ENCODE data around the gene ASGR1. TPM values are rescaled to one million over a fixed set of nuclear protein-coding genes. Genes with fewer than 3 reads are reported as not detected.

ASGR1 gene
- total and polyA plus RNA-seq, 2 donors (not counting 1 experiment from before 2014, with no cell fraction given) = 0.32 to 0.43 TPM

DNA sequence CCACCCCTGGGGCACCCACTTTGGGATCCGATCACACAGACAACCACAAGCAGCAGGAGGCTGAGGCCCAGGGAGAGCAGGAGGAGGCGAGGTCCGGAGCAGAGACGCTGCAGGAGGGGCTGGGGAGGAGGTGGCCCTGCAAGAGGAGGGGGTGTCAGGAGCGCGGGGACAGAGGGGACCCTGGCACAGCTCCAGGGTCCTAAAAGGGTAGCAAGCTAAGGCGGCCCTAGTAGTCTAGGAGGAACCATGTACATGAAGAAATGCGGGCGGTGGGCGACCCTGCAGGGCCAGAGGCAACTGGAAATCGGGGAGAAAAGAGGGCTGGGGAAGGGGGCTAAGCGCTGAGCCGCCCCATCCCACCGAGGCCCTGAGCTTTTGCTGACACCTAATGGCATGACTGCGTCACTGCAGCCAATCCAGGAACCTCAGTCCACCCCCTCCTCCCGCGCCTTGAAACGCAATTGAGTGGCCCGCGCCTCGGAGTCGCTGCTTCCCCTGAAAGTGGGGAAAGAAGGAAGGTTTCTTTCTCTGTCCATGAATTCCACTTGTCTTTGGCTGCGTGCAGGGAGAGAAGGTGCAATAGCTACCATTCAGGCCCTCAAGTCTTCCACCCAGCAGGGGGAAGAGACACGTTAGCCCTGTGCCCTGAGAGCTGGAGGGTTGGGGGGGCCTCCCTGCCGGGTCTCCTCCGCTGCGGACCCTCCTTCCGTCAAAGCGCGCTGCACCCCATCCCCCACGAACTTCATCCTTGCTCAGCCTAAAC, 1.8 kb downstream of the ASGR1 start:
- no peak overlapping the region for H3K27ac ChIP-seq (ENCODE audit: low read length in 2 of 2)
- peaks cover 13% of the 10 kb centered on the region for H3K4me1 Mint-ChIP-seq
- peak overlapping the region; percentile 74 for H3K4me3 Mint-ChIP-seq
- H4K20me1 ChIP-seq (ENCODE audit: control insufficient read depth, insufficient read depth, low read length, poor library complexity, severe bottlenecking) = no peaks in the 10 kb centered on the region
- H3K4me1 ChIP-seq (ENCODE audit: control insufficient read depth in 2 of 2, insufficient read depth in 2 of 2, low read length in 2 of 2) = peaks cover 24 to 39% of the 10 kb centered on the region in 2 donors
- H3K27me3 ChIP-seq (replicated peaks in 1 of 4; ENCODE audit: control extremely low read depth in 1 of 4, control insufficient read depth in 3 of 4, insufficient read depth in 4 of 4, low read length in 3 of 4) = peaks cover 0 to 54% (median 40%) of the 10 kb centered on the region in 4 experiments
- DNase-seq = peak; percentile 80
- H2AFZ ChIP-seq (ENCODE audit: insufficient read depth, low read depth, low read length, poor library complexity, severe bottlenecking) = peak overlapping the region; percentile 63
- peaks cover 0 to 6% (median 0%) of the 10 kb centered on the region in 3 donors for H3K9me3 ChIP-seq (ENCODE audit: control extremely low read depth in 1 of 3, control insufficient read depth in 2 of 3, insufficient read depth in 1 of 3, low read length in 2 of 3)
- no peaks in the 10 kb centered on the region for H3K9me3 Mint-ChIP-seq (ENCODE audit: insufficient read depth)
- no peaks in the 10 kb centered on the region for H3K79me2 ChIP-seq (ENCODE audit: control insufficient read depth, insufficient read depth, low read length)
- TF ChIP-seq, protein P1, sequence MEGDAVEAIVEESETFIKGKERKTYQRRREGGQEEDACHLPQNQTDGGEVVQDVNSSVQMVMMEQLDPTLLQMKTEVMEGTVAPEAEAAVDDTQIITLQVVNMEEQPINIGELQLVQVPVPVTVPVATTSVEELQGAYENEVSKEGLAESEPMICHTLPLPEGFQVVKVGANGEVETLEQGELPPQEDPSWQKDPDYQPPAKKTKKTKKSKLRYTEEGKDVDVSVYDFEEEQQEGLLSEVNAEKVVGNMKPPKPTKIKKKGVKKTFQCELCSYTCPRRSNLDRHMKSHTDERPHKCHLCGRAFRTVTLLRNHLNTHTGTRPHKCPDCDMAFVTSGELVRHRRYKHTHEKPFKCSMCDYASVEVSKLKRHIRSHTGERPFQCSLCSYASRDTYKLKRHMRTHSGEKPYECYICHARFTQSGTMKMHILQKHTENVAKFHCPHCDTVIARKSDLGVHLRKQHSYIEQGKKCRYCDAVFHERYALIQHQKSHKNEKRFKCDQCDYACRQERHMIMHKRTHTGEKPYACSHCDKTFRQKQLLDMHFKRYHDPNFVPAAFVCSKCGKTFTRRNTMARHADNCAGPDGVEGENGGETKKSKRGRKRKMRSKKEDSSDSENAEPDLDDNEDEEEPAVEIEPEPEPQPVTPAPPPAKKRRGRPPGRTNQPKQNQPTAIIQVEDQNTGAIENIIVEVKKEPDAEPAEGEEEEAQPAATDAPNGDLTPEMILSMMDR (IDR thresholded peaks at IDR 0.05) = peak; percentile 91
- no peak for TF ChIP-seq EZH2 (IDR thresholded peaks at IDR 0.05; ENCODE audit: borderline replicate concordance, insufficient read depth, low read depth, low read length, poor library complexity, severe bottlenecking)
- no peak overlapping the region for H3K27ac Mint-ChIP-seq
- ATAC-seq (ENCODE audit: low read depth) = peak; percentile 85
- intact Hi-C loops (cut with micrococcal nuclease) = loop anchor here (2.0 to 5.0 kb wide), 2 partner anchors 45 to 125 kb away; no protein-coding TSS in a partner anchor
- H3K4me3 ChIP-seq (ENCODE audit: control extremely low read depth in 1 of 5, extremely low read depth in 1 of 5, insufficient read depth in 1 of 5, low read depth in 2 of 5, low read length in 4 of 5) = peak overlapping the region in 3 of 5 experiments; percentile 30 to 31 (median 31)
- 5% methylated on average over 13 of the region's 31 CpGs for WGBS (ENCODE audit: insufficient coverage)
- ChIA-PET POLR2A (interaction anchor here (0.6 to 1.2 kb wide), 5 partner anchors 11 to 223 kb away, joined by 3 to 5 read pairs (median 4); no protein-coding TSS in a partner anchor), CTCF (interaction anchor here (0.6 to 3.0 kb wide), 24 partner anchors 8 to 533 kb away, joined by 3 to 22 read pairs (median 4); partner anchors contain the start of gene GABARAP)
- H3K27me3 Mint-ChIP-seq = peaks cover 12% of the 10 kb centered on the region
- H3K4me2 ChIP-seq (replicated peaks; ENCODE audit: low read depth, low read length, poor library complexity, severe bottlenecking) = peak overlapping the region; percentile 67
- H3K36me3 ChIP-seq (replicated peaks in 1 of 2; ENCODE audit: control extremely low read depth in 1 of 2, control insufficient read depth in 1 of 2, extremely low read depth in 1 of 2, insufficient read depth in 2 of 2, low read length in 1 of 2) = no peaks in the 10 kb centered on the region
- H3K9ac ChIP-seq (ENCODE audit: low read length) = peak overlapping the region; percentile 31

DNA sequence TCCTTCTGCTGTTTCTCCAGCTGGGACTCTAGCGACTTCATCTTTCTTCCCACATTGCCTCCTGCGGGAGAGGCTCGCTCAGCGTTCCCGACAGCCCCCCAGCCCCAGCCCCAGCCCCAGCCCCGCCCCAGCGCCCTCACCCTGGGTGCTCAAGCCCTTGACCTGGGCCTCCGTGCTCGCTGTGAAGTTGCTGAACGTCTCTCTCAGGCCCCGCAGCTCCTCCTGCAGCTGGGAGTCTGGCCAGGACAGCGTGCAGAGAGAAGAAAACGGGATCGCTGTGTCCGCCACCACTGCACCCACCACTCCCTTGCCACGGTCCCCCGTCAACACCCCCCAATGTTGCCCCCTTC, 2.4 kb downstream of the ASGR1 start:
- Histone ChIP-seq H2AFZ (ENCODE audit: insufficient read depth, low read depth, low read length, poor library complexity, severe bottlenecking) (no peak overlapping the region), H3K4me2 (replicated peaks; ENCODE audit: low read depth, low read length, poor library complexity, severe bottlenecking) (no peak overlapping the region), H3K9me3 (ENCODE audit: control extremely low read depth in 1 of 3, control insufficient read depth in 2 of 3, insufficient read depth in 1 of 3, low read length in 2 of 3) (peaks cover 0 to 6% (median 0%) of the 10 kb centered on the region in 3 donors), H3K4me3 (ENCODE audit: control extremely low read depth in 1 of 5, extremely low read depth in 1 of 5, insufficient read depth in 1 of 5, low read depth in 2 of 5, low read length in 4 of 5) (no peak overlapping the region), H3K9ac (ENCODE audit: low read length) (no peak overlapping the region), H3K79me2 (ENCODE audit: control insufficient read depth, insufficient read depth, low read length) (no peaks in the 10 kb centered on the region), H3K27ac (ENCODE audit: low read length in 2 of 2) (no peak overlapping the region), H4K20me1 (ENCODE audit: control insufficient read depth, insufficient read depth, low read length, poor library complexity, severe bottlenecking) (no peaks in the 10 kb centered on the region), H3K36me3 (replicated peaks in 1 of 2; ENCODE audit: control extremely low read depth in 1 of 2, control insufficient read depth in 1 of 2, extremely low read depth in 1 of 2, insufficient read depth in 2 of 2, low read length in 1 of 2) (no peaks in the 10 kb centered on the region), H3K27me3 (replicated peaks in 1 of 4; ENCODE audit: control extremely low read depth in 1 of 4, control insufficient read depth in 3 of 4, insufficient read depth in 4 of 4, low read length in 3 of 4) (peaks cover 0 to 54% (median 40%) of the 10 kb centered on the region in 4 experiments), H3K4me1 (ENCODE audit: control insufficient read depth in 2 of 2, insufficient read depth in 2 of 2, low read length in 2 of 2) (peaks cover 24 to 39% of the 10 kb centered on the region in 2 donors)
- no peaks in the 10 kb centered on the region for H3K9me3 Mint-ChIP-seq (ENCODE audit: insufficient read depth)
- WGBS (ENCODE audit: insufficient coverage) = 36% methylated on average over 13 of the region's 17 CpGs
- ATAC-seq (ENCODE audit: low read depth) = no peak
- TF ChIP-seq, protein P1 (IDR thresholded peaks at IDR 0.05) = no peak
- no peak for TF ChIP-seq EZH2 (IDR thresholded peaks at IDR 0.05; ENCODE audit: borderline replicate concordance, insufficient read depth, low read depth, low read length, poor library complexity, severe bottlenecking)
- H3K27me3 Mint-ChIP-seq = peaks cover 12% of the 10 kb centered on the region
- ChIA-PET POLR2A (interaction anchor here (0.6 to 1.2 kb wide), 4 partner anchors 11 to 224 kb away, joined by 3 to 5 read pairs (median 4); no protein-coding TSS in a partner anchor), CTCF (interaction anchor here (0.8 to 3.0 kb wide), 19 partner anchors 9 to 533 kb away, joined by 3 to 22 read pairs (median 4); partner anchors contain the start of gene GABARAP)
- DNase-seq = no peak
- no peak overlapping the region for H3K4me3 Mint-ChIP-seq
- H3K27ac Mint-ChIP-seq = no peak overlapping the region
- H3K4me1 Mint-ChIP-seq = peaks cover 13% of the 10 kb centered on the region
- intact Hi-C loops (cut with micrococcal nuclease) = loop anchor here (2.0 to 5.0 kb wide), 2 partner anchors 45 to 124 kb away; no protein-coding TSS in a partner anchor
